Smooth muscle cell of the umbilical artery (primary cell): Measurements from ENCODE around the gene ADAMTS16. TPM values are rescaled to one million over a fixed set of nuclear protein-coding genes. Genes with fewer than 3 reads are reported as not detected.

ENCODE experiments used
- total RNA-seq: library from RNA; depleted of rRNA; stranded (reverse); fragments of >200 nt; gene quantifications from 2 replicates; pipeline ENCODE4 v1.2.3, GENCODE V29; 2014

The ADAMTS16 gene, protein sequence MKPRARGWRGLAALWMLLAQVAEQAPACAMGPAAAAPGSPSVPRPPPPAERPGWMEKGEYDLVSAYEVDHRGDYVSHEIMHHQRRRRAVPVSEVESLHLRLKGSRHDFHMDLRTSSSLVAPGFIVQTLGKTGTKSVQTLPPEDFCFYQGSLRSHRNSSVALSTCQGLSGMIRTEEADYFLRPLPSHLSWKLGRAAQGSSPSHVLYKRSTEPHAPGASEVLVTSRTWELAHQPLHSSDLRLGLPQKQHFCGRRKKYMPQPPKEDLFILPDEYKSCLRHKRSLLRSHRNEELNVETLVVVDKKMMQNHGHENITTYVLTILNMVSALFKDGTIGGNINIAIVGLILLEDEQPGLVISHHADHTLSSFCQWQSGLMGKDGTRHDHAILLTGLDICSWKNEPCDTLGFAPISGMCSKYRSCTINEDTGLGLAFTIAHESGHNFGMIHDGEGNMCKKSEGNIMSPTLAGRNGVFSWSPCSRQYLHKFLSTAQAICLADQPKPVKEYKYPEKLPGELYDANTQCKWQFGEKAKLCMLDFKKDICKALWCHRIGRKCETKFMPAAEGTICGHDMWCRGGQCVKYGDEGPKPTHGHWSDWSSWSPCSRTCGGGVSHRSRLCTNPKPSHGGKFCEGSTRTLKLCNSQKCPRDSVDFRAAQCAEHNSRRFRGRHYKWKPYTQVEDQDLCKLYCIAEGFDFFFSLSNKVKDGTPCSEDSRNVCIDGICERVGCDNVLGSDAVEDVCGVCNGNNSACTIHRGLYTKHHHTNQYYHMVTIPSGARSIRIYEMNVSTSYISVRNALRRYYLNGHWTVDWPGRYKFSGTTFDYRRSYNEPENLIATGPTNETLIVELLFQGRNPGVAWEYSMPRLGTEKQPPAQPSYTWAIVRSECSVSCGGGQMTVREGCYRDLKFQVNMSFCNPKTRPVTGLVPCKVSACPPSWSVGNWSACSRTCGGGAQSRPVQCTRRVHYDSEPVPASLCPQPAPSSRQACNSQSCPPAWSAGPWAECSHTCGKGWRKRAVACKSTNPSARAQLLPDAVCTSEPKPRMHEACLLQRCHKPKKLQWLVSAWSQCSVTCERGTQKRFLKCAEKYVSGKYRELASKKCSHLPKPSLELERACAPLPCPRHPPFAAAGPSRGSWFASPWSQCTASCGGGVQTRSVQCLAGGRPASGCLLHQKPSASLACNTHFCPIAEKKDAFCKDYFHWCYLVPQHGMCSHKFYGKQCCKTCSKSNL
- 3.9 and 10.7 TPM in 2 replicates for total RNA-seq

DNA sequence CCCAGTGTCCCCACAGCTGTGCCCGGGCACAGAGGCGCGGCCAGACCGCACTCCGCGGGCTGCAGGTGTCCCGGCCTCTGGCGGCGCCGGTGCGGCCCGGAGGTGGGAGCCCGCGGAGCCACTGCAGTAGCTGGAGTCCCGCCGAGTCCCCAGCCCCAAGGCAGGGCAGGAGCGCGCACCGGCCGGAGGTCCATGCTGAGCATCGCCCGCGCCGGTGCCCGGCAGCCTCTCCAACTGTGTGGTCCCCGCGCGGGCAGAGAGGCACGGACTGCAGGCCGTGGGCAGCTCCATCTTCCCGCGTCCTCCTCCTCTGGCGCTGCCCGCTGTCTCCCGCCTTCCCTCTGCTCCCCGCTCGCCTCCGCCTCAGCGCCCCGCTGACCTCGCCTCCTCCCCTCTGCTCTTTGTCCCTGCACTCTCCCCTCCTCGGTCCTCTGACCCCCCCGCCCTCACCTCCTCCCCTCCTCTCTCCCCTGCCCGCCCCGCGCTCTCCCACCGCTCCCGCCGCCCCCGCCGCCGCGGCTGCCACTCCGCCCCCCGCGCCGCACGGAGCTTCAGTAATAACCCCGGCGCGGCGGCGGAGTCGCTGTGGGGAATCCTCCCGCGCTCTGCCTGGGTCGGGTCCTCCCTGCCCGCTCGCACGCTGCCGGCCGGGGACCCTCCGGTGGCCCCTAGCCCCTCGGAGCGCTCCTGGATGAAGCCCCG, at the start of gene ADAMTS16:
TSS of gene ADAMTS16 (plus strand) at position 554 of the 702 bp plus-strand sequence. CDS start at position 692, 138 bp downstream.

